Endothelial cell (in vitro differentiated cells): ENCODE data around the gene CCDC86. TPM values are rescaled to one million over a fixed set of nuclear protein-coding genes. Genes with fewer than 3 reads are reported as not detected.

Experiments
- DNase-seq: peaks from one replicate; pipeline ENCODE4 v3.0.0; 2021; ENCODE audit warnings: low spot score
- H3K27ac Mint-ChIP-seq: one replicate; pipeline ENCODE4 v1.8.0; 2021; ENCODE audit warnings: mixed read lengths, inconsistent platforms; ENCODE audit not compliant: unreplicated experiment
- H3K27me3 Mint-ChIP-seq: one replicate; pipeline ENCODE4 v1.8.0; 2021; ENCODE audit warnings: mild to moderate bottlenecking, moderate library complexity, mixed read lengths, inconsistent platforms; ENCODE audit not compliant: unreplicated experiment
- H3K36me3 Mint-ChIP-seq: one replicate; pipeline ENCODE4 v1.8.0; 2021; ENCODE audit warnings: mild to moderate bottlenecking, low read depth, mixed read lengths, inconsistent platforms; ENCODE audit not compliant: unreplicated experiment
- H3K4me1 Mint-ChIP-seq: one replicate; pipeline ENCODE4 v1.8.0; 2021; ENCODE audit warnings: mild to moderate bottlenecking, mixed read lengths, inconsistent platforms; ENCODE audit not compliant: unreplicated experiment
- H3K4me3 Mint-ChIP-seq: one replicate; pipeline ENCODE4 v1.8.0; 2021; ENCODE audit warnings: mild to moderate bottlenecking, mixed read lengths, inconsistent platforms; ENCODE audit not compliant: unreplicated experiment
- H3K9me3 Mint-ChIP-seq: one replicate; pipeline ENCODE4 v1.8.0; 2021; ENCODE audit warnings: mixed read lengths, inconsistent platforms; ENCODE audit not compliant: unreplicated experiment
- CTCF ChIP-seq: fragments of 200-600 bp; sonication (generic); IDR thresholded peaks from one replicate; pipeline ENCODE4 v1.5.0; 2021; ENCODE audit warnings: antibody characterized with exemption; ENCODE audit not compliant: unreplicated experiment
- total RNA-seq: library from RNA; stranded (reverse); fragmentation: NEBNext Ultra II Directional; extraction: Animal tissue kit (Norgen Biotek cat#: 25700); gene quantifications from one replicate; pipeline ENCODE4 v1.2.1, GENCODE V29; 2021; ENCODE audit not compliant: unreplicated experiment

The CCDC86 gene
- total RNA-seq, 1 donor from 2014 or later: 15.5 TPM

- Mint-ChIP-seq H3K9me3 (no peaks in the 10 kb centered on the region), H3K4me3 (no peak overlapping the region), H3K27ac (no peak overlapping the region), H3K4me1 (no peaks in the 10 kb centered on the region), H3K36me3 (peaks cover 4% of the 10 kb centered on the region), H3K27me3 (peaks cover 7% of the 10 kb centered on the region)
- DNase-seq: no peak
- no peak for TF ChIP-seq CTCF
These were observed 43.3 kb upstream of the CCDC86 start for GRCh38 chr11:60798631-60799030.

GRCh38 chr11:60801194-60801593, 40.7 kb upstream of the CCDC86 start:
- no peak for TF ChIP-seq CTCF
- no peaks in the 10 kb centered on the region for H3K9me3 Mint-ChIP-seq

GRCh38 chr11:60803273-60803936, 38.5 kb upstream of the CCDC86 start:
- Mint-ChIP-seq H3K4me3 (no peak overlapping the region), H3K36me3 (no peaks in the 10 kb centered on the region)
- TF ChIP-seq CTCF: no peak

More at GRCh38 chr11:60801194-60801593, 40.7 kb upstream of the CCDC86 start:
- peaks cover 2% of the 10 kb centered on the region for H3K27me3 Mint-ChIP-seq
- no peak overlapping the region for H3K27ac Mint-ChIP-seq
- H3K4me1 Mint-ChIP-seq: peaks cover 2% of the 10 kb centered on the region
- no peak for DNase-seq
- H3K36me3 Mint-ChIP-seq: no peaks in the 10 kb centered on the region
- no peak overlapping the region for H3K4me3 Mint-ChIP-seq

GRCh38 chr11:60809249-60809648, 32.7 kb upstream of the CCDC86 start:
- H3K36me3 Mint-ChIP-seq: no peaks in the 10 kb centered on the region
- no peak overlapping the region for H3K4me3 Mint-ChIP-seq
- peaks cover 10% of the 10 kb centered on the region for H3K4me1 Mint-ChIP-seq
- DNase-seq: no peak
- no peak for TF ChIP-seq CTCF
- H3K27ac Mint-ChIP-seq: no peak overlapping the region
- peaks cover 11% of the 10 kb centered on the region for H3K27me3 Mint-ChIP-seq
- H3K9me3 Mint-ChIP-seq: peaks cover 4% of the 10 kb centered on the region

More at GRCh38 chr11:60803273-60803936, 38.5 kb upstream of the CCDC86 start:
- peaks cover 2% of the 10 kb centered on the region for H3K27me3 Mint-ChIP-seq
- no peak for DNase-seq
- H3K27ac Mint-ChIP-seq: no peak overlapping the region
- no peaks in the 10 kb centered on the region for H3K9me3 Mint-ChIP-seq
- H3K4me1 Mint-ChIP-seq: peaks cover 3% of the 10 kb centered on the region

- no peak for TF ChIP-seq CTCF
- Mint-ChIP-seq H3K4me1 (peaks cover 10% of the 10 kb centered on the region), H3K36me3 (no peaks in the 10 kb centered on the region), H3K4me3 (no peak overlapping the region), H3K27ac (no peak overlapping the region), H3K27me3 (peaks cover 13% of the 10 kb centered on the region), H3K9me3 (peaks cover 4% of the 10 kb centered on the region)
- no peak for DNase-seq
These were observed 32.2 kb upstream of the CCDC86 start for GRCh38 chr11:60809691-60810090.
